H1 (cell line): ENCODE results near the gene CLCNKB. TPM values are rescaled to one million over a fixed set of nuclear protein-coding genes. Genes with fewer than 3 reads are reported as not detected.
A peak's percentile ranks its signal among the peaks of the same experiment; 100 is the strongest.

Experiments
- BCL11A ChIP-seq, 2 experiments: IDR thresholded peaks; one replicate each; pipeline ENCODE4 v1.6.1; 2011; ENCODE audit warnings: low read depth in 2 of 2, low read length in 2 of 2, mild to moderate bottlenecking in 2 of 2
- RBBP5 ChIP-seq: IDR thresholded peaks from 2 replicates; pipeline ENCODE4 v1.7.1; 2012; ENCODE audit warnings: low read depth, mild to moderate bottlenecking, inconsistent platforms, low read length, moderate library complexity, borderline replicate concordance
- RXRA ChIP-seq: IDR thresholded peaks from 2 replicates; pipeline ENCODE4 v1.6.1; 2011; ENCODE audit warnings: low read depth, mild to moderate bottlenecking, low read length, moderate library complexity; ENCODE audit not compliant: insufficient read depth
- SIN3A ChIP-seq, 2 experiments: IDR thresholded peaks in 1 of 2; conservative IDR thresholded peaks in 1 of 2; 2 replicates each; pipeline ENCODE4 v1.6.1; 2011 to 2012; ENCODE audit warnings: low read length in 2 of 2, improper control_type of control experiment in 1 of 2, low read depth in 1 of 2, mild to moderate bottlenecking in 1 of 2
- SP2 ChIP-seq: IDR thresholded peaks from 2 replicates; pipeline ENCODE4 v1.6.1; 2012; ENCODE audit warnings: mild to moderate bottlenecking, low read length, inconsistent platforms
- TAF1 ChIP-seq: IDR thresholded peaks from 2 replicates; pipeline ENCODE4 v1.6.1; 2011; ENCODE audit warnings: mild to moderate bottlenecking, low read depth, low read length
- TAF7 ChIP-seq: optimal IDR thresholded peaks from 2 replicates; pipeline ENCODE3; 2011; ENCODE audit warnings: low read depth, mild to moderate bottlenecking, inconsistent platforms, low read length, moderate library complexity, borderline replicate concordance
- TBP ChIP-seq: IDR thresholded peaks from 2 replicates; pipeline ENCODE4 v1.6.1; 2011; ENCODE audit warnings: low read depth, low read length, improper control_type of control experiment
- TEAD4 ChIP-seq: IDR thresholded peaks from 2 replicates; pipeline ENCODE4 v1.6.1; 2012; ENCODE audit warnings: low read depth, low read length, inconsistent platforms, mixed read lengths
- polyA plus RNA-seq, 7 experiments: library from polyadenylated mRNA; depleted of rRNA in 3 of 7; stranded (reverse) in 5 of 7; unstranded in 2 of 7; fragments of >200 nt in 5 of 7; fragments of 200-250 nt in 2 of 7; gene quantifications; 1 replicate in 5 of 7; 2 replicates in 1 of 7; 4 replicates in 1 of 7; pipeline versions ENCODE4 v1.2.1 to v1.2.3, GENCODE V29; 2011 to 2013; ENCODE audit warnings: missing spikeins in 2 of 7, mixed read lengths in 2 of 7
- total RNA-seq: library from RNA; stranded (reverse); fragmentation: NEBNext Ultra II Directional; extraction: Animal tissue kit (Norgen Biotek cat#: 25700); gene quantifications from 2 replicates; pipeline ENCODE4 v1.2.1, GENCODE V29; 2021
- TF ChIP-seq, protein P1 (sequence below), 3 experiments: IDR thresholded peaks; 1 replicate in 2 of 3; 2 replicates in 1 of 3; pipeline versions ENCODE4 v1.5.1 to v1.6.1; 2011; ENCODE audit warnings: low read length in 3 of 3, mild to moderate bottlenecking in 3 of 3, inconsistent platforms in 2 of 3, low read depth in 1 of 3, moderate library complexity in 1 of 3; ENCODE audit not compliant: insufficient read depth in 1 of 3; ENCODE audit errors: control extremely low read depth in 1 of 3
- TF ChIP-seq, protein P2 (sequence below): IDR thresholded peaks from 2 replicates; pipeline ENCODE4 v1.6.1; 2012; ENCODE audit warnings: inconsistent platforms

Gene CLCNKB
- total and polyA plus RNA-seq, 2 of the 8 experiments (the other 6 are each of a cell fraction or from before 2014, with no cell fraction given) = 1.2 to 3.5 TPM

DNA sequence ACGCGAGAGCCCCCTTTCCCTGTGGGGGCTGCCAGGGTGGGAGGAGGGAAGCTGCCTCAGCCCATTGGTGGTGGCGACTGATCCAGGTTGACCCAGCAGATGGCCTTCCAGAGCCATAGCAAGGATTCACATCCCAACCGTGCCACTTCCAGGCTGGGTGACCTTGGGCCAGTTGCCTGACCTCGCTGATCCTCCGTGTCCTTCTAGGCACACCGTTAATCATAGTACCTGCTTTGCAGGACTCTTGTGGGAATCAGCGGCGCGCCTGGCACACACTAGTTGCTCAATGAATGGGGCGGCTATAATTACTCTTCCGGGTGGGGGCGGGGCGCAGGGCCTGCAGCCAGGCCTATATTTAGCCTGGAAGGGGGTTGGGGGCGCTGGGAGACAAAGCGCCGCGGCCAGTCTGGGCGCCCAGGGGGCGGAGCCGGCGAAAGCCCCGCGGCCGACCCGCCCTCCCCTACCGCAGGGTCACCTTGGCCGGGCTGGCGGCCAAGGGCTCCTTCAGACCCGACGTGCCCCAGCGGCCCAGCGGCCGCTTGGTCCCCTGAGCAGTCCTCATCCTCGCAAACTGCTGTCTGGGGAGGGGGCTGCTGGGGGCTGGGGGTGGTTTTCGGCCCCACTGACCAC, 30.9 kb upstream of the CLCNKB start (continued):
- TF ChIP-seq, protein P1, sequence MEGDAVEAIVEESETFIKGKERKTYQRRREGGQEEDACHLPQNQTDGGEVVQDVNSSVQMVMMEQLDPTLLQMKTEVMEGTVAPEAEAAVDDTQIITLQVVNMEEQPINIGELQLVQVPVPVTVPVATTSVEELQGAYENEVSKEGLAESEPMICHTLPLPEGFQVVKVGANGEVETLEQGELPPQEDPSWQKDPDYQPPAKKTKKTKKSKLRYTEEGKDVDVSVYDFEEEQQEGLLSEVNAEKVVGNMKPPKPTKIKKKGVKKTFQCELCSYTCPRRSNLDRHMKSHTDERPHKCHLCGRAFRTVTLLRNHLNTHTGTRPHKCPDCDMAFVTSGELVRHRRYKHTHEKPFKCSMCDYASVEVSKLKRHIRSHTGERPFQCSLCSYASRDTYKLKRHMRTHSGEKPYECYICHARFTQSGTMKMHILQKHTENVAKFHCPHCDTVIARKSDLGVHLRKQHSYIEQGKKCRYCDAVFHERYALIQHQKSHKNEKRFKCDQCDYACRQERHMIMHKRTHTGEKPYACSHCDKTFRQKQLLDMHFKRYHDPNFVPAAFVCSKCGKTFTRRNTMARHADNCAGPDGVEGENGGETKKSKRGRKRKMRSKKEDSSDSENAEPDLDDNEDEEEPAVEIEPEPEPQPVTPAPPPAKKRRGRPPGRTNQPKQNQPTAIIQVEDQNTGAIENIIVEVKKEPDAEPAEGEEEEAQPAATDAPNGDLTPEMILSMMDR (IDR thresholded peaks at IDR 0.05; ENCODE audit: control extremely low read depth in 1 of 3, insufficient read depth in 1 of 3, low read depth in 1 of 3, low read length in 3 of 3) = peak in 2 of 3 experiments; percentile 29; a peak in 2 of 4 replicates
- TF ChIP-seq TAF7 = peak; percentile 75
- TF ChIP-seq, protein P2, sequence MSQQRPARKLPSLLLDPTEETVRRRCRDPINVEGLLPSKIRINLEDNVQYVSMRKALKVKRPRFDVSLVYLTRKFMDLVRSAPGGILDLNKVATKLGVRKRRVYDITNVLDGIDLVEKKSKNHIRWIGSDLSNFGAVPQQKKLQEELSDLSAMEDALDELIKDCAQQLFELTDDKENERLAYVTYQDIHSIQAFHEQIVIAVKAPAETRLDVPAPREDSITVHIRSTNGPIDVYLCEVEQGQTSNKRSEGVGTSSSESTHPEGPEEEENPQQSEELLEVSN = 0 out of 2 replicates have a peak, but pooled peaks have one; percentile 11
- TF ChIP-seq TEAD4 = no peak
- TF ChIP-seq TAF1 = 0 out of 2 replicates have a peak, but pooled peaks have one; percentile 71
- 0 out of 2 replicates have a peak, but pooled peaks have one; percentile 15 for TF ChIP-seq RXRA
- peak; percentile 82 for TF ChIP-seq RBBP5
- TF ChIP-seq TBP = peak; percentile 52; the same call in 1 of the 2 replicates
- no peak for TF ChIP-seq SP2
- TF ChIP-seq BCL11A (IDR thresholded peaks at IDR 0.05; ENCODE audit: low read depth in 2 of 2, low read length in 2 of 2) = no peak
- TF ChIP-seq SIN3A (conservative IDR thresholded peaks at IDR 0.05 in 1 of 2, IDR thresholded peaks at IDR 0.05 in 1 of 2; ENCODE audit: low read depth in 1 of 2, low read length in 2 of 2) = 0 out of 4 replicates have a peak, but pooled peaks of 1 of the 2 experiments have one; percentile 6
